ENCODE data around the gene ZNF366. TPM values are rescaled to one million over a fixed set of nuclear protein-coding genes. Genes with fewer than 3 reads are reported as not detected.
"Not testable (repeated sequence)": the region's sequence is repeated elsewhere in the genome, so short reads cannot be mapped to it uniquely, and the experiment has no call there.

ZNF366 gene
- total RNA-seq, 1 experiment from 2014 or later: not detected

GRCh38 chr5:72415616-72416325, 91.4 kb downstream of the ZNF366 start:
- Histone ChIP-seq H3K4me3 (no peak overlapping the region), H3K27me3 (no peaks in the 10 kb centered on the region), H3K9me3 (no peaks in the 10 kb centered on the region; the same call in none of the 2 replicates), H3K36me3 (no peaks in the 10 kb centered on the region)
- DNase-seq: no peak

- Histone ChIP-seq H3K27me3 (no peaks in the 10 kb centered on the region), H3K36me3 (no peaks in the 10 kb centered on the region), H3K9me3 (no peaks in the 10 kb centered on the region; the same call in none of the 2 replicates), H3K4me3 (no peak overlapping the region)
- no peak for DNase-seq
Observed at GRCh38 chr5:72412283-72413055, 94.7 kb downstream of the ZNF366 start.

DNA sequence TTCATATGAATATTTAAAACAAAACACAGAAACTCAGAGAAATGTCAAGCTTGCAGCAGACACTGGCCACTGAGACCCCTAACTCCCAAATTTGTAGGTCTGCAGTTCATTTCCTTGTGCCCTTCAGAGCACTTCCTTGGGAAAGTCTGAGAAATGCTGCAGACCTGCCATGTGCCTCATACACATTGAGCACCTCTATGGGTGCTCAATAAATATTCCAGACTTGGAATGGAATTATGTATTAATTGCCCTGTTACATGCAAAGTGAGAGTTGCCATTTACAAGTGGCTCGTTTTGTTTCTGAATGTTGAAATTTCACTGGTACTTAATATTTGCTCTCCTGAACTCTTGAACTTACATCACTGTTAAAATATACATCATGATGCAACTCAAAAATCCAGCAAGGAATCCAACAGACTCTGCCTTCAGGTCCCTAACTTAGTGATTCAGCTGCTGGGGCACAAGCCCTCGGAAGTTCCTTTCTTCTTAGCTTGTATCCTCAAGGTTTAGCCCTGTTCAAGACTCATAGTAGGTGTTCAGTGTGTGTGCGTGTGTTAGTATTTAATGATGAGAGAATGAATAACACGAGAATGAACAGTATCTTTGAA, 96.4 kb downstream of the ZNF366 start:
- DNase-seq: no peak
- H3K27me3 ChIP-seq: no peaks in the 10 kb centered on the region

DNA sequence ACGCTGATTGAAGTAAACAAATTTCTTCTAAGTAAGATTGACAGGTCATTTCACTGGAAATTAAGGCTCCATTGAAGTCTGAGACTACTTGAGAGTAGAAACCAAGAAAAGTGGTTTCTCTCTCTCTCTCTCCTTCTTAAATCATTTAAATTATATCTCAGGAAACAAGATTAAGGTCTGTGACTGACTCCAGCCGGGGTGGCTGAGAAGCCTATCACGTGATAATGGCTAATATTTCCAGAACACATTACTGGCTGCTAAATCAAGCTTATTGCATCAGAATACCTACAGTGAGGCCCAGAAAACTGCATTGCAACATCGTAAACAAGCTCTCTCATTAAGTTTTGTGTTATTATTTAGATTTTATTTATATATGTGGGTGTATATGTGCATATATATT, 98.6 kb downstream of the ZNF366 start:
- Histone ChIP-seq H3K36me3 (no peaks in the 10 kb centered on the region), H3K4me3 (no peak overlapping the region), H3K9me3 (no peaks in the 10 kb centered on the region; the same call in none of the 2 replicates), H3K27me3 (no peaks in the 10 kb centered on the region)
- DNase-seq: no peak

More for the DNA sequence above, 96.4 kb downstream of the ZNF366 start:
- Histone ChIP-seq H3K36me3 (no peaks in the 10 kb centered on the region), H3K9me3 (no peaks in the 10 kb centered on the region; the same call in 1 of the 2 replicates), H3K4me3 (no peak overlapping the region)

DNA sequence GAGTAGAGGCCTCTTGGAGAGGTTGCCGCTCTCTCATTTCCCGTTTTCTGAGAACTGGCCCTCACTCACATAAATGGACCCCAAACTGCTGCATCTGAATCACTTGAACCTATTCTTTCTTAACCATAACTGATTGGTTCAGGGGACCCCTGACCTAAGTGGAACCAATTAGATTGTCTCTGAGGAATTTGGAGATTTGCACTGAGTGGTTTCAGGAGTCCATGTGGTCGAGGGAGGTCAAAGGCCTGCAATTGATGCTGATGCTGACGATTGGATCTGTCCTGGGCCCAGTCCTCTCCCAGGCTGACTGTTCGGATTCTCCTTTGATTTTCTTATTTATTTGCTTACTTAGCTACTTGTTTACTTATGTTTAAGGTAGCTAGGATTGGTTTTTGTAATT, 99.1 kb downstream of the ZNF366 start:
- Histone ChIP-seq H3K27me3 (no peaks in the 10 kb centered on the region), H3K36me3 (no peaks in the 10 kb centered on the region), H3K9me3 (no peaks in the 10 kb centered on the region; the same call in none of the 2 replicates), H3K4me3 (no peak overlapping the region)
- DNase-seq: no peak

GRCh38 chr5:72407541-72407940, 99.7 kb downstream of the ZNF366 start:
- DNase-seq: no peak
- no peaks in the 10 kb centered on the region for H3K27me3 ChIP-seq
- no peak overlapping the region for H3K4me3 ChIP-seq
- H3K9me3 ChIP-seq: peaks cover 3% of the 10 kb centered on the region
- no peaks in the 10 kb centered on the region for H3K36me3 ChIP-seq

DNA sequence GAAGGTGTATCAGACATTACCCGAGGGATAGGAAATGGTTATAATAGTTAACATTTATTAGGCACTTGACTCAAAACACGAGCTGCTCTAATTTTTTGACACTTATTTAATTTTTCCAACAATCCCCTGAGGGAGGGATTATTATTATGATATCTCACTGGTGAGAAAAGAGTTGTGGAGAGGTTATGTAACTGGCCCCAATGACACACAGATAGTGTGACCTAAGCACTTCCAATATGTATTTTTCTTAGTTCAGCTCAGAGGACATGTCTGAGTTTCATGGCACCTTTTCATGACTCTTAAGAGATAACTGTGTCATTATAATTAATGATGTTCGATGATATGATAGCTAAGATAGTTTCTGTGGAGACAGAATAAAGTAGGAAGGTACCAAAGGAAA, 100.1 kb downstream of the ZNF366 start:
- peaks cover 5% of the 10 kb centered on the region for H3K9me3 ChIP-seq
- H3K36me3 ChIP-seq: no peaks in the 10 kb centered on the region

GRCh38 chr5:72404771-72405170, 102.4 kb downstream of the ZNF366 start:
- H3K36me3 ChIP-seq, H3K4me3 ChIP-seq, H3K27me3 ChIP-seq, DNase-seq: not testable (repeated sequence)
- peaks cover 23% of the 10 kb centered on the region for H3K9me3 ChIP-seq

More for the DNA sequence above, 100.1 kb downstream of the ZNF366 start:
- DNase-seq: no peak
- Histone ChIP-seq H3K4me3 (no peak overlapping the region), H3K27me3 (no peaks in the 10 kb centered on the region)

- Histone ChIP-seq H3K9me3 (peaks cover 29% of the 10 kb centered on the region), H3K27me3 (no peaks in the 10 kb centered on the region), H3K36me3 (no peaks in the 10 kb centered on the region), H3K4me3 (no peak overlapping the region)
- DNase-seq: no peak
Observed at GRCh38 chr5:72402959-72403628, 104.1 kb downstream of the ZNF366 start.

GRCh38 chr5:72402381-72402890, 104.8 kb downstream of the ZNF366 start:
- H3K27me3 ChIP-seq: no peaks in the 10 kb centered on the region
- peaks cover 29% of the 10 kb centered on the region for H3K9me3 ChIP-seq
- H3K4me3 ChIP-seq: no peak overlapping the region
- DNase-seq: no peak
- H3K36me3 ChIP-seq: no peaks in the 10 kb centered on the region

- peaks cover 29% of the 10 kb centered on the region for H3K9me3 ChIP-seq
- H3K27me3 ChIP-seq: no peaks in the 10 kb centered on the region
- H3K36me3 ChIP-seq: no peaks in the 10 kb centered on the region
- DNase-seq: no peak
- no peak overlapping the region for H3K4me3 ChIP-seq
Observed at GRCh38 chr5:72400950-72401349, 106.3 kb downstream of the ZNF366 start.

- H3K9me3 ChIP-seq: peaks cover 27% of the 10 kb centered on the region
- H3K27me3 ChIP-seq: no peaks in the 10 kb centered on the region
- no peak for DNase-seq
- H3K36me3 ChIP-seq: no peaks in the 10 kb centered on the region
- H3K4me3 ChIP-seq: no peak overlapping the region
Observed at GRCh38 chr5:72397836-72398235, 109.4 kb downstream of the ZNF366 start.

GRCh38 chr5:72394688-72395087, 112.5 kb downstream of the ZNF366 start:
- Histone ChIP-seq H3K27me3 (no peaks in the 10 kb centered on the region), H3K4me3 (no peak overlapping the region), H3K9me3 (peaks cover 7% of the 10 kb centered on the region; the same call in 1 of the 2 replicates), H3K36me3 (no peaks in the 10 kb centered on the region)
- DNase-seq: no peak

DNA sequence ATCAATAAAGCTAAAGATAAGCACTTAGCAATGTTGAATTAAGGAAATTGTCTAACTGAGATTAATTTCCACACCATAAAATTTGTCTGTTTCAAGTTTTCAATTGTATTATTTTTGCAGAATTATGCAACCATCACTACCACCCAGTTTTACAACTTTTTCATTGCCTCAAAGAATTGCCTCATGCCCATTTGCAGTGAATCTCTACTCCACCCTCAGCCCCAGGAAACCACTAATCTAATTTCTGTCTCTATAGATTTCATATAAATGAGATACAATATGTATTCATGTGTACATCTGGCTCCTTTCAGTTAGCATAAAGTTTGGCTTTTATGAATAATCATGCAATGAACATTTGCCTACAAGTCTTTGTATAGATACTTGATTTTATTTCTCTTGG, 114.2 kb downstream of the ZNF366 start:
- Histone ChIP-seq H3K9me3 (no peaks in the 10 kb centered on the region), H3K36me3 (no peaks in the 10 kb centered on the region), H3K4me3 (no peak overlapping the region), H3K27me3 (no peaks in the 10 kb centered on the region)
- no peak for DNase-seq
